Gastroesophageal sphincter (tissue), 3 donors: Measurements from ENCODE around the gene HBG1.

Experiments
- POLR2A ChIP-seq, 2 donors: fragments of 450-650 bp; IDR thresholded peaks; one replicate each; pipeline ENCODE4 v1.6.1; 2017; ENCODE audit warnings: antibody characterized with exemption in 2 of 2, mild to moderate bottlenecking in 2 of 2, moderate library complexity in 1 of 2
- TF ChIP-seq, protein P1 (sequence below), 4 experiments: fragments of 200-600 bp in 2 of 4; fragments of 450-650 bp in 2 of 4; sonication (generic) in 1 of 4; IDR thresholded peaks; one replicate each; pipeline ENCODE4 v1.5.1; 2017 to 2019; ENCODE audit warnings: antibody characterized with exemption in 4 of 4, mild to moderate bottlenecking in 2 of 4, moderate library complexity in 2 of 4

DNA sequence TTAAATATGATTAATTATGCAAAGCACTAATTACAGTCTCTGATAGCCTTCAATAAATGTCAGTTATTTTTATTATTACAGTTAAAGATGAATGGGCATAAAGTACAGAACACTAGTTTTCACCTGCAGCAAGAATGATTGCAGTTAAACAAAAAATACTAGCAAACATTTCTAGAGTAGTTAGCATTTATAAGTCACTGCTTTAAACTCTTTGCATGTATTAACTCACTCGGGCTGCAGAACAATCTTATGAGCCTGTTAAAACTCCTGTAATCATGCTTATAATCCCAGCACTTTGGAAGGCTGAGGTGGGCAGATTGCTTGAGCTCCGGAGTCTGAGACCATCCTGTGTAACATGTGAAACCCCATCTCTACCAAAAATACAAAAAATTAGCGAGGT lies 37.2 kb upstream of the HBG1 start:
- no peak for TF ChIP-seq POLR2A (IDR thresholded peaks at IDR 0.05)
- TF ChIP-seq, protein P1, sequence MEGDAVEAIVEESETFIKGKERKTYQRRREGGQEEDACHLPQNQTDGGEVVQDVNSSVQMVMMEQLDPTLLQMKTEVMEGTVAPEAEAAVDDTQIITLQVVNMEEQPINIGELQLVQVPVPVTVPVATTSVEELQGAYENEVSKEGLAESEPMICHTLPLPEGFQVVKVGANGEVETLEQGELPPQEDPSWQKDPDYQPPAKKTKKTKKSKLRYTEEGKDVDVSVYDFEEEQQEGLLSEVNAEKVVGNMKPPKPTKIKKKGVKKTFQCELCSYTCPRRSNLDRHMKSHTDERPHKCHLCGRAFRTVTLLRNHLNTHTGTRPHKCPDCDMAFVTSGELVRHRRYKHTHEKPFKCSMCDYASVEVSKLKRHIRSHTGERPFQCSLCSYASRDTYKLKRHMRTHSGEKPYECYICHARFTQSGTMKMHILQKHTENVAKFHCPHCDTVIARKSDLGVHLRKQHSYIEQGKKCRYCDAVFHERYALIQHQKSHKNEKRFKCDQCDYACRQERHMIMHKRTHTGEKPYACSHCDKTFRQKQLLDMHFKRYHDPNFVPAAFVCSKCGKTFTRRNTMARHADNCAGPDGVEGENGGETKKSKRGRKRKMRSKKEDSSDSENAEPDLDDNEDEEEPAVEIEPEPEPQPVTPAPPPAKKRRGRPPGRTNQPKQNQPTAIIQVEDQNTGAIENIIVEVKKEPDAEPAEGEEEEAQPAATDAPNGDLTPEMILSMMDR (IDR thresholded peaks at IDR 0.05): no peak
